Glutamatergic neuron (in vitro differentiated cells): ENCODE data around the gene NPAS2. TPM values are rescaled to one million over a fixed set of nuclear protein-coding genes. Genes with fewer than 3 reads are reported as not detected.

Source experiments
- DNase-seq: peaks from one replicate; pipeline ENCODE4 v3.0.0; 2022
- H3K27ac Mint-ChIP-seq: one replicate; pipeline ENCODE4 v1.8.0; 2020; ENCODE audit warnings: mild to moderate bottlenecking, mixed read lengths, inconsistent platforms; ENCODE audit not compliant: unreplicated experiment
- H3K27me3 Mint-ChIP-seq: one replicate; pipeline ENCODE4 v1.8.0; 2020; ENCODE audit warnings: mild to moderate bottlenecking, moderate library complexity, mixed read lengths, inconsistent platforms; ENCODE audit not compliant: unreplicated experiment
- H3K36me3 Mint-ChIP-seq: one replicate; pipeline ENCODE4 v1.8.0; 2020; ENCODE audit warnings: mild to moderate bottlenecking, mixed read lengths, inconsistent platforms; ENCODE audit not compliant: unreplicated experiment
- H3K4me1 Mint-ChIP-seq: one replicate; pipeline ENCODE4 v1.8.0; 2020; ENCODE audit warnings: mild to moderate bottlenecking, low read depth, mixed read lengths, inconsistent platforms; ENCODE audit not compliant: unreplicated experiment
- H3K4me3 Mint-ChIP-seq: one replicate; pipeline ENCODE4 v1.8.0; 2020; ENCODE audit warnings: mild to moderate bottlenecking, mixed read lengths, inconsistent platforms; ENCODE audit not compliant: unreplicated experiment
- H3K9me3 Mint-ChIP-seq: one replicate; pipeline ENCODE4 v1.8.0; 2020; ENCODE audit warnings: mild to moderate bottlenecking, moderate library complexity, mixed read lengths, inconsistent platforms; ENCODE audit not compliant: unreplicated experiment
- total RNA-seq: library from RNA; stranded (reverse); fragmentation: NEBNext Ultra II Directional; extraction: Animal tissue kit (Norgen Biotek cat#: 25700); gene quantifications from one replicate; pipeline ENCODE4 v1.2.1, GENCODE V29; 2021; ENCODE audit not compliant: unreplicated experiment
- TF ChIP-seq, protein P1 (sequence below): fragments of 200-600 bp; sonication (generic); IDR thresholded peaks from one replicate; pipeline ENCODE4 v1.5.0; 2021; ENCODE audit not compliant: partially characterized antibody, unreplicated experiment

NPAS2 gene
- total RNA-seq, 1 donor from 2014 or later: 0.54 TPM

DNA sequence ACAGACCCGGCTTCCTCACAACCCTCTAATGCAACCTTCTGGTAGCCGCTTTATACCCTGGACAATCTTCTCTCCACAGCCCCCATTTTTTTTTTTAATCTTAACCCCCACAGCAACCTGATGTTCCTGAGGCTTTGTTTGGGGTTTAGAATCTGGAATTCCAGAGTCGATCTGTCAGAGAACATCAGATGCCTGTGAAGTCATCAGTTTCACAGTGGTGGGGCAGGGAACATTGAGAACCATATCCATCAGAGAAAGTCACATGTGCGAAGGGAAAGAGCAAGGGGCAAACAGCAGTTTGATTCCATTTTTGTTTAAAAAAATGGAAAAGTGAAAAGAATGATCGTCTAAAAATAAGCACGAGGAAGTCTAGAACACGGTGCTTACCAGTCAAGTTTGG, 20.6 kb downstream of the NPAS2 start:
- Mint-ChIP-seq H3K27ac (no peak overlapping the region), H3K36me3 (no peaks in the 10 kb centered on the region), H3K9me3 (no peaks in the 10 kb centered on the region), H3K4me3 (no peak overlapping the region), H3K27me3 (peaks cover 4% of the 10 kb centered on the region), H3K4me1 (no peaks in the 10 kb centered on the region)
- no peak for DNase-seq
- TF ChIP-seq, protein P1, sequence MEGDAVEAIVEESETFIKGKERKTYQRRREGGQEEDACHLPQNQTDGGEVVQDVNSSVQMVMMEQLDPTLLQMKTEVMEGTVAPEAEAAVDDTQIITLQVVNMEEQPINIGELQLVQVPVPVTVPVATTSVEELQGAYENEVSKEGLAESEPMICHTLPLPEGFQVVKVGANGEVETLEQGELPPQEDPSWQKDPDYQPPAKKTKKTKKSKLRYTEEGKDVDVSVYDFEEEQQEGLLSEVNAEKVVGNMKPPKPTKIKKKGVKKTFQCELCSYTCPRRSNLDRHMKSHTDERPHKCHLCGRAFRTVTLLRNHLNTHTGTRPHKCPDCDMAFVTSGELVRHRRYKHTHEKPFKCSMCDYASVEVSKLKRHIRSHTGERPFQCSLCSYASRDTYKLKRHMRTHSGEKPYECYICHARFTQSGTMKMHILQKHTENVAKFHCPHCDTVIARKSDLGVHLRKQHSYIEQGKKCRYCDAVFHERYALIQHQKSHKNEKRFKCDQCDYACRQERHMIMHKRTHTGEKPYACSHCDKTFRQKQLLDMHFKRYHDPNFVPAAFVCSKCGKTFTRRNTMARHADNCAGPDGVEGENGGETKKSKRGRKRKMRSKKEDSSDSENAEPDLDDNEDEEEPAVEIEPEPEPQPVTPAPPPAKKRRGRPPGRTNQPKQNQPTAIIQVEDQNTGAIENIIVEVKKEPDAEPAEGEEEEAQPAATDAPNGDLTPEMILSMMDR: no peak

DNA sequence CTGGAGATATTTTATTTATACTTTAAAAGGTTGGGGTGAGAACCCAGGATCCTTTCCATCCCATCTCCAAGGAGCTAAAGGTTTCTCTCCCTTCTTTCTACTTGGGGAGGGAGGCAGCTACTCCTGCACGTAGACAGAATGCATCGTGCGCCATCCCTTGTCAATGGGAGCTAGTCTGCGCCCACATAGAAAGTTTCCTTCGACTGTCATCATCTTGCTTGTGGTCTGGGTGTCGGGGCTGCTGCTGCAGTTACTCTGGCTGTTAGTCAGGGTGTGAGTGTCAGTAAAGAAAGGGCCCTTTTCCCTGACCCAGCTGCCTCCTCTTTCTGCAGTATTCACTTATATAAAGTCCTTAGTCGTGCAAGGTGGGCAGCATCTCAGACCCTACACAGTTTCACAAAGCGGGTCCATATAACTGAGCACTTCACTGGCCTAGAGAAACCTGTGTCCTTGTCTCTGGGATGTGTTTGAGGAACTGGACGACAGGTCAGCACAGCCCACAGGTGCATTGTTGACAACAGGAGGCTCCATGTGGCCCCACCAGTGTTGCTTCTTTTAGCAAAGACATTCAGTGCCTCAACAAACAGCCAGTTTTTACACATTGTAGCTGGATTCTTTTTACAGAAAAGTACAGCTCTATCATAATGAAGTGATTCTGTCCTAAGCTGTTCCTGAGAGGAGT, 22.4 kb downstream of the NPAS2 start:
- Mint-ChIP-seq H3K27ac (no peak overlapping the region), H3K36me3 (no peaks in the 10 kb centered on the region), H3K4me1 (no peaks in the 10 kb centered on the region), H3K9me3 (no peaks in the 10 kb centered on the region), H3K4me3 (no peak overlapping the region), H3K27me3 (peaks cover 3% of the 10 kb centered on the region)
- TF ChIP-seq, protein P1: no peak
- DNase-seq: no peak

DNA sequence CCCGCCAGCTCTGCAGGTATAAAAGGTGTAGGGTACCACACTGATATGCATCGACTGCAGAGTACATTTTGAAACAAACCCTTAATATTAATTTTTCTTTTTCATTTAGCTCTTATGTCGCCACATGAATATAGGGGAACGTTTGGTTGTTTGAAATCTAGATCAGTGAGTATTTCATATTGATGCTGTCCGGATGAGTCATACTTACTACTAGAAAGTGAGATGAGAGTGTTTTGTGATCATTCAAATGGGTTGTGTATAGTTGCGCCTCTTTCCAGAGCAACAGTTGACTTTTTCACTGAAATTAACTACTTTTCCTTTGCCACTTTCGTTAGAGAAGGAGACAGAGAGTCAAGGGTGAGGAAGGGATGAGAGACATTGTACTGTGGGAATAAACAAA, 24.6 kb downstream of the NPAS2 start:
- Mint-ChIP-seq H3K9me3 (no peaks in the 10 kb centered on the region), H3K27me3 (no peaks in the 10 kb centered on the region), H3K27ac (no peak overlapping the region), H3K4me1 (no peaks in the 10 kb centered on the region), H3K4me3 (no peak overlapping the region), H3K36me3 (no peaks in the 10 kb centered on the region)
- TF ChIP-seq, protein P1: no peak
- DNase-seq: no peak

DNA sequence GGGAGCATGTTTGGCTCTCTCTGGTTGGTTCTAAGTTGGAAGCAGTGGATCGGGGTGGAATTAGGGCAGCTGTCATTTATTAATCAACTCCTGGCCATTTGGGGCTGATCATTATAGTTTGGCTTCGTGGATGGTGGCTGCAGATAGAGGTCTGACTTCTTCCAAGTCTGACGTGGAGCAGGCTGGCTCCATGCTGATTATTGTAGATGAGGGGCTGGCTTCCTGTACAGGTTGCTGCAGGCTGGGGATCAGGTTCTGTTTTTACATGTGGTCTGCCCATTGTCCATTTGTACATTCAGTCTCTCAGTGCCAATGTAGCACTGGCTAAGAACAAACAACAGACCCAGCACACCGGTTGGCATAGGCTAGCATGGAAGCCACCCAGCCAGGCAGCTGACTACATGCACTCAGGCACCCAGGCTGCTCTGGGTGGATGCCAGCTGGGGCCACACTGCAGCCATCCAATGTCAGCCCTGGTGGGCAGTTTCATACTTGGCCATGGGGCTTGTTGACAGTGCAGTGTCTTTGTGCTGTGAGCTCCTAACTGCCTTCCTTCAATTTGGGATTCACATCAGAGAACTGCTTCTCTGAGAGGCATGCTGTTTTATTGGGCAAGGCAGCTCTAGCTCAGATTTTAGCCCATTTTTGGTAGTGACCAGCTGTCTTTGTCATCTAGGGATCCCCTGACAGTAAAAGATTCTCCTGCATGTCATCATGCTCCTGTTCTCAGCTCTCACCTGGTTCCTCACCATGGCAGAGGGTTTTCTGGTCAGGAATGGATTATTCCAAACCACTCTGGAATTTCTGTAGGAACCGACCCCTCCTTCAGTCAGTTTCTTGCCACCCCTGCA, 25.4 kb downstream of the NPAS2 start:
- H3K4me1 Mint-ChIP-seq: no peaks in the 10 kb centered on the region
- H3K9me3 Mint-ChIP-seq: no peaks in the 10 kb centered on the region
- TF ChIP-seq, protein P1: no peak
- H3K27me3 Mint-ChIP-seq: no peaks in the 10 kb centered on the region
- no peak overlapping the region for H3K27ac Mint-ChIP-seq
- H3K36me3 Mint-ChIP-seq: no peaks in the 10 kb centered on the region
- DNase-seq: no peak
- no peak overlapping the region for H3K4me3 Mint-ChIP-seq

DNA sequence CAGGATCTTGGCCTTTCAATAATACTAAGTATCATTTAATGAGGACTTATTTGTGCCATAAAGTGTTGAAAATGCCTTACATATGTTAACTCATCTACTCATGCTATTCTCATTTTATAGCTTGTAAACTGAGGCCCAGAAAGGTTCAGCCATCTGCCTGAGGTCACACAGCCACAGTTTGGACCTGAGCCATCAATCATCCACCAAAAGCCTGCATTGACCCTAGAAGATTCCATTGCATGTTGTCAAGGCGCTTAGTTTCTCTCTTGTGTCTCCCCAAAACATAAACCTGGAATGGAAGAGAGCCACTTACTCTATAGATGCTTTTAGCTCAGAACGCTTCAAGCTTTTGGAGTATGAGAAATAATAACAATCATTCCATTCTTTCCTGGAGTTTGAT, 26.8 kb downstream of the NPAS2 start:
- no peak overlapping the region for H3K4me3 Mint-ChIP-seq
- H3K9me3 Mint-ChIP-seq: no peaks in the 10 kb centered on the region
- no peaks in the 10 kb centered on the region for H3K36me3 Mint-ChIP-seq
- H3K27ac Mint-ChIP-seq: no peak overlapping the region
- TF ChIP-seq, protein P1: no peak
- no peak for DNase-seq
- no peaks in the 10 kb centered on the region for H3K27me3 Mint-ChIP-seq
- no peaks in the 10 kb centered on the region for H3K4me1 Mint-ChIP-seq
